Neural progenitor cell (in vitro differentiated cells): ENCODE results near the gene FITM1. TPM values are rescaled to one million over a fixed set of nuclear protein-coding genes. Genes with fewer than 3 reads are reported as not detected.

Experiments used
- DNase-seq: peaks from one replicate; pipeline ENCODE4 v3.0.0-alpha.2; 2016; ENCODE audit warnings: low spot score
- H2AFZ ChIP-seq: fragments of 200-600 bp; sonication (generic); replicated peaks from 2 replicates; pipeline ENCODE4 v1.6.1; 2016; ENCODE audit warnings: antibody characterized with exemption
- H3F3A ChIP-seq: fragments of 200-600 bp; sonication (generic); 2 replicates; pipeline ENCODE4 v1.6.1; 2016; ENCODE audit warnings: antibody characterized with exemption, low read depth
- H3K27ac ChIP-seq: fragments of 200-600 bp; sonication (generic); 2 replicates; pipeline ENCODE4 v1.5.1; 2016; ENCODE audit warnings: mild to moderate bottlenecking
- H3K27me3 ChIP-seq: fragments of 200-600 bp; sonication (generic); 2 replicates; pipeline ENCODE4 v1.6.1; 2016; ENCODE audit warnings: mild to moderate bottlenecking, moderate library complexity
- H3K36me3 ChIP-seq: fragments of 200-600 bp; sonication (generic); 2 replicates; pipeline ENCODE4 v1.5.1; 2016
- H3K4me1 ChIP-seq: fragments of 200-600 bp; sonication (generic); 2 replicates; pipeline ENCODE4 v1.6.1; 2016; ENCODE audit warnings: mixed run types
- H3K4me2 ChIP-seq: fragments of 200-600 bp; sonication (generic); 2 replicates; pipeline ENCODE4 v1.6.1; 2016
- H3K4me3 ChIP-seq: fragments of 200-600 bp; sonication (generic); 2 replicates; pipeline ENCODE4 v1.5.1; 2016
- H3K79me2 ChIP-seq: fragments of 200-600 bp; sonication (generic); 2 replicates; pipeline ENCODE4 v1.6.1; 2016; ENCODE audit warnings: low read depth
- H3K9ac ChIP-seq: fragments of 200-600 bp; sonication (generic); 2 replicates; pipeline ENCODE4 v1.6.1; 2016
- H3K9me3 ChIP-seq: fragments of 200-600 bp; sonication (generic); 2 replicates; pipeline ENCODE4 v1.5.1; 2016; ENCODE audit warnings: low read depth
- H4K20me1 ChIP-seq: fragments of 200-600 bp; sonication (generic); 2 replicates; pipeline ENCODE4 v1.6.1; 2016; ENCODE audit warnings: low read depth
- H3K27ac Mint-ChIP-seq: 3 replicates; pipeline ENCODE4 v1.8.0; 2021; ENCODE audit warnings: mixed read lengths
- H3K27me3 Mint-ChIP-seq: 2 replicates; pipeline ENCODE4 v1.8.0; 2022; ENCODE audit warnings: low read depth, mild to moderate bottlenecking, inconsistent platforms, moderate library complexity, mixed read lengths; ENCODE audit not compliant: insufficient read depth
- H3K36me3 Mint-ChIP-seq: 3 replicates; pipeline ENCODE4 v1.8.0; 2021; ENCODE audit warnings: mixed read lengths
- H3K4me1 Mint-ChIP-seq: 3 replicates; pipeline ENCODE4 v1.8.0; 2021; ENCODE audit warnings: mixed read lengths
- H3K4me3 Mint-ChIP-seq: 3 replicates; pipeline ENCODE4 v1.8.0; 2021; ENCODE audit warnings: mild to moderate bottlenecking, moderate library complexity, mixed read lengths
- H3K9me3 Mint-ChIP-seq: 3 replicates; pipeline ENCODE4 v1.8.0; 2020; ENCODE audit warnings: mixed read lengths
- CTCF ChIP-seq: fragments of 200-600 bp; sonication (generic); IDR thresholded peaks from 2 replicates; pipeline ENCODE4 v1.5.1; 2017; ENCODE audit warnings: antibody characterized with exemption, mild to moderate bottlenecking
- EZH2 ChIP-seq: fragments of 200-600 bp; sonication (generic); IDR thresholded peaks from 2 replicates; pipeline ENCODE4 v1.6.1; 2017; ENCODE audit warnings: antibody characterized with exemption, mild to moderate bottlenecking, moderate library complexity
- EZH2phosphoT487 ChIP-seq: fragments of 200-600 bp; sonication (generic); IDR thresholded peaks from 2 replicates; pipeline ENCODE4 v1.6.1; 2017; ENCODE audit warnings: antibody characterized with exemption
- total RNA-seq: library from RNA; depleted of rRNA; stranded (reverse); fragments of >200 nt; gene quantifications from 2 replicates; pipeline ENCODE4 v1.2.3, GENCODE V29; 2015; ENCODE audit warnings: low replicate concordance

Gene FITM1
- total RNA-seq, 1 donor from 2014 or later: 0.77 TPM

- Mint-ChIP-seq H3K36me3 (peaks cover 16% of the 10 kb centered on the region), H3K4me1 (no peaks in the 10 kb centered on the region), H3K27ac (no peak overlapping the region), H3K4me3 (no peak overlapping the region), H3K9me3 (no peaks in the 10 kb centered on the region), H3K27me3 (peaks cover 2% of the 10 kb centered on the region)
- TF ChIP-seq EZH2phosphoT487: no peak
- no peak for TF ChIP-seq EZH2
- no peak for TF ChIP-seq CTCF
- Histone ChIP-seq H3K4me3 (no peak overlapping the region), H3K27me3 (no peaks in the 10 kb centered on the region), H3K4me2 (no peak overlapping the region), H4K20me1 (no peaks in the 10 kb centered on the region), H3K36me3 (peaks cover 4% of the 10 kb centered on the region), H3K27ac (no peak overlapping the region), H3F3A (peaks cover under 1% of the 10 kb centered on the region), H3K79me2 (no peaks in the 10 kb centered on the region), H2AFZ (no peak overlapping the region), H3K9me3 (no peaks in the 10 kb centered on the region), H3K4me1 (no peaks in the 10 kb centered on the region), H3K9ac (no peak overlapping the region)
- DNase-seq: no peak
Observed at GRCh38 chr14:24155100-24155499, 24.6 kb downstream of the FITM1 start.

- H3K27ac ChIP-seq: no peak overlapping the region
- H3K27ac Mint-ChIP-seq: no peak overlapping the region
Observed at GRCh38 chr14:24156840-24157239, 26.4 kb downstream of the FITM1 start.

GRCh38 chr14:24157331-24157730 is 26.9 kb downstream of the FITM1 start:
- Histone ChIP-seq H3K36me3 (peaks cover 4% of the 10 kb centered on the region), H2AFZ (no peak overlapping the region)
- DNase-seq: no peak

More at GRCh38 chr14:24156840-24157239, 26.4 kb downstream of the FITM1 start:
- H3K4me3 Mint-ChIP-seq: no peak overlapping the region
- Histone ChIP-seq H3K27me3 (no peaks in the 10 kb centered on the region), H3K79me2 (no peaks in the 10 kb centered on the region), H3K9me3 (no peaks in the 10 kb centered on the region), H4K20me1 (peaks cover 5% of the 10 kb centered on the region), H3K4me2 (no peak overlapping the region), H3K9ac (no peak overlapping the region), H2AFZ (no peak overlapping the region), H3K4me1 (no peaks in the 10 kb centered on the region), H3K4me3 (no peak overlapping the region), H3K36me3 (peaks cover 4% of the 10 kb centered on the region), H3F3A (peaks cover 8% of the 10 kb centered on the region)
- no peak for DNase-seq
- TF ChIP-seq EZH2phosphoT487 (no peak), CTCF (no peak), EZH2 (no peak)
- H3K27me3 Mint-ChIP-seq: peaks cover 2% of the 10 kb centered on the region
- peaks cover 19% of the 10 kb centered on the region for H3K36me3 Mint-ChIP-seq
- H3K9me3 Mint-ChIP-seq: no peaks in the 10 kb centered on the region
- peaks cover 11% of the 10 kb centered on the region for H3K4me1 Mint-ChIP-seq

More at GRCh38 chr14:24157331-24157730, 26.9 kb downstream of the FITM1 start:
- H3K4me3 ChIP-seq: no peak overlapping the region
- Mint-ChIP-seq H3K4me3 (no peak overlapping the region), H3K27me3 (peaks cover 2% of the 10 kb centered on the region), H3K4me1 (peaks cover 12% of the 10 kb centered on the region), H3K9me3 (no peaks in the 10 kb centered on the region), H3K27ac (no peak overlapping the region), H3K36me3 (peaks cover 16% of the 10 kb centered on the region)
- H3K27me3 ChIP-seq: no peaks in the 10 kb centered on the region
- H3K4me2 ChIP-seq: no peak overlapping the region
- peaks cover 5% of the 10 kb centered on the region for H4K20me1 ChIP-seq
- H3K79me2 ChIP-seq: no peaks in the 10 kb centered on the region
- TF ChIP-seq EZH2phosphoT487 (no peak), CTCF (no peak), EZH2 (no peak)
- H3K9ac ChIP-seq: no peak overlapping the region
- no peaks in the 10 kb centered on the region for H3K4me1 ChIP-seq
- H3F3A ChIP-seq: peaks cover 8% of the 10 kb centered on the region
- no peaks in the 10 kb centered on the region for H3K9me3 ChIP-seq
- no peak overlapping the region for H3K27ac ChIP-seq
